Measurements from ENCODE around the gene SRGAP2B. TPM values are rescaled to one million over a fixed set of nuclear protein-coding genes. Genes with fewer than 3 reads are reported as not detected.
"Not testable (repeated sequence)": the region's sequence is repeated elsewhere in the genome, so short reads cannot be mapped to it uniquely, and the experiment has no call there.

Gene SRGAP2B
- total RNA-seq, 2 donors from 2014 or later = 46.6 to 64.4 TPM

DNA sequence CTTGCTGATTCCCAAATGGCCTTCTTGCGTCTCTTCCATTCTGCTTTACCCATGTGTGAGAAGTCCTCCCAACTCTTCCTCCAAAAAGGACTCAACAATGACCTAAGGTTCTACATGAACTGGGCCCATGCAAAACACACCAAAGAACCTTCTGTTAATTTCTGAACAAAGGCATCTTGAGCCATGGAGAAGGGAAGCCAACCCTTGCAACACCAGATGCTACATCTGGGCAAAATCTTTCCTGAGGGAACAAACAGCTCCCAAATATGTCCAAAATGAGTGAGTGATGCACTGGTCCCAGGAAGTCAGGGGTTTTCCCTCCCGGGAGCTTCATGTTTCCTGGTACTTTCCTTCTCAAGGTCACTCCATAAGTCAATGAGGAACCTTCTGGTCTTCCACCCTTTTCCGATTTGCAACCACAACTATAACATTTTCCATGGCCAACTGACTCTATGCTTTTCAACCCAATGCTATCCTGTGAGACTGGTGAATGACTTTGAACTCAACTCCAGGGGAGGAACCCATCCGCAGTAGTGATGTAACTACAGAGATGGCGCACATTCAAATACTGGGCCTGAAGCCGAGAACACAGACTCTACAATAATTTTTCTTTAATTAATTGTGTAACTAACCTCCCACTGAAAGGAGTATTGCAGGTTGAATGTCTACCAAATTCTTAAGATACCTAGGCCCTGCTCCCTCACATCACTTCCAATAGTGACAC is 112.2 kb downstream of the SRGAP2B start:
- H3K9me3 Mint-ChIP-seq; H3K27ac Mint-ChIP-seq; H3K27me3 Mint-ChIP-seq; ATAC-seq; H3K4me3 Mint-ChIP-seq; H3K4me1 Mint-ChIP-seq (ENCODE audit: low read depth in 2 of 2); DNase-seq (ENCODE audit: low spot score); H3K36me3 Mint-ChIP-seq: not testable (repeated sequence)

DNA sequence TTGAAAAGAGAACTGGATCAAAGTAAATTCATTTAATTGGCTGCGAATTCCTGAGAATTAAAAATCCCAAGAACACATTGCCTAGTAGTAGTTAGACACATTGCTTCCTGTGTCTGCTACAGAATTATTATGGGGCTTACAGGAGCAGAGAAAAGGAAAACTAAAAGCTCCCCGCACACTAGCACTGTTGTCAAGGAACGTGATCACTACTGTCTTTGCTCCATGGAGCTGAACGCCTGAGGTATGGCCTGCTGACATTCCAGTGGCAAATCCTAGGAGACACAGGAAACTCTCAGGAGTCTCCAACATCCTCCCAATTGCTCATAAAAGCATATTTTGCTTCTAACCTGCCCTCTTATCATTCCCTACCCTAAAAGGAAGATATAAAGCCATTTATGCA is 114.0 kb downstream of the SRGAP2B start:
- not testable (repeated sequence) for H3K9me3 Mint-ChIP-seq; H3K36me3 Mint-ChIP-seq; H3K27ac Mint-ChIP-seq; ATAC-seq; H3K27me3 Mint-ChIP-seq; H3K4me1 Mint-ChIP-seq (ENCODE audit: low read depth in 2 of 2); H3K4me3 Mint-ChIP-seq; DNase-seq (ENCODE audit: low spot score)

DNA sequence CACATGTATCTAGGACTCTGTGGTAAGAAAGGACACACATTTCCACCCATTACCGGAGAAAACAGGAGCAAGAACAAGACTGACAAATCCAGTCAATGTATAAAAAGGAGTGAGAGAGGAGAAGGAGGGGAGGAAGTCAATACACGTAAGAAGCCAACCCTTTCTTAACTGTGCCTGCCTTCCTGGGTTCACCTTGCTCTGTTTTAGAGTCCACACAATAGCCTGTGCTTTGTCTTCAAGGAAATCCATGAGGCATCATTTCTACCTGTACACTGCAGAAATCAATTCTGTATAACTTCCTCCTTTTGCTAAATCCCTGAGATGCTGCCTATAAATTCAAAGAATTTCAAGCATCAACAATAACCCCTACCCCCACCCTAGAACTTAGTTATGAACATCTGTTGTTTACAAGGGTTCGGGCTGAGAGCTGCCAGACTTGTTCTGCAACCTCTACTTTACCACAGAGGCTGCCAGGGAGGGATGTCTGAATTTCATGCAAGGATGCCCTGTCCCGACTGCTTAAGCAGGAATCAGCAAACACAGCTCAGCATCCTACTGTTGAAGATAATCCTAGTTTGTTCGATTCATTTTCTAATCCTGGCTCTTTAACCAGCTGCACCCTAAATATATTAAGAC is 115.0 kb downstream of the SRGAP2B start:
- H3K36me3 Mint-ChIP-seq; H3K27me3 Mint-ChIP-seq; ATAC-seq; H3K4me1 Mint-ChIP-seq (ENCODE audit: low read depth in 2 of 2); H3K27ac Mint-ChIP-seq; DNase-seq (ENCODE audit: low spot score); H3K4me3 Mint-ChIP-seq; H3K9me3 Mint-ChIP-seq: not testable (repeated sequence)

DNA sequence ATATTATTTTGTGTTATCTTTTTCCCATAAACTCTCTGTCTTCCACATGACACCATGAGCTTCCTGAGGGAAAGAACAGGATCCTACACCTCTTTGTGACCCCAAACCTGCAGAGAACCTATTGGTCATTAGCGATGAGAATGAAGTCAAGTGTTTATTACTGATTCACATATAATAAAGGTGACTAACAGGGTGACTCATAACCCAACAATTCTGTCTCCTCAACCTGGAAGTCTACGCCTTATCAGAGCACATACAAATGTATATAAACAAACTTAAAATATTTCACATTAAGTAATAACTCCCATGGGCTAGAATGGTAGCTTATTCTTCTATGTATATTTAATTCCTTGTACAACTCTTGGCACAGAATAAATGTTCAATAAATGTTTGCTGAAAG is 117.3 kb downstream of the SRGAP2B start:
- not testable (repeated sequence) for H3K27ac Mint-ChIP-seq; H3K36me3 Mint-ChIP-seq; ATAC-seq; H3K4me1 Mint-ChIP-seq (ENCODE audit: low read depth in 2 of 2); H3K4me3 Mint-ChIP-seq; H3K27me3 Mint-ChIP-seq; DNase-seq (ENCODE audit: low spot score); H3K9me3 Mint-ChIP-seq

DNA sequence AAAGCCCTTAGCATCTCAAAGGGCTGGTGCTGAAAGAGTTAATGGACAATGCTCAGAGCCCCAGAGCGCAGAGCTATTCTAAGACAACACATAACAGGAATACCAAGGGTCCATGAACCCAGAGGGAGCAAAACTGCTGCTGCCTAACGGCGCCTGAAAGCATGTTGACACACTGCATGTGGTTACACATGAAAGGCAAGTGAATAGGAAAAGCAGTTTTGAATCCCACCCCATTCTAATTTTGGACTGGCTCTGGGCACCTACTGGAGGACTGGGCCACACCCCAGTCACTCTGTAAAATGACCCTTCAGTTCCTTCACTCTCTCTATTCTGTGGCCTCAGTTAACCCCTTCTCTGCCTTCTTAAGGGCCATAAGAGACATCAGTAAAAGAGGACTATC is 123.2 kb downstream of the SRGAP2B start:
- not testable (repeated sequence) for DNase-seq (ENCODE audit: low spot score); H3K9me3 Mint-ChIP-seq; H3K27ac Mint-ChIP-seq; H3K27me3 Mint-ChIP-seq; H3K4me1 Mint-ChIP-seq (ENCODE audit: low read depth in 2 of 2); H3K4me3 Mint-ChIP-seq; H3K36me3 Mint-ChIP-seq; ATAC-seq

DNA sequence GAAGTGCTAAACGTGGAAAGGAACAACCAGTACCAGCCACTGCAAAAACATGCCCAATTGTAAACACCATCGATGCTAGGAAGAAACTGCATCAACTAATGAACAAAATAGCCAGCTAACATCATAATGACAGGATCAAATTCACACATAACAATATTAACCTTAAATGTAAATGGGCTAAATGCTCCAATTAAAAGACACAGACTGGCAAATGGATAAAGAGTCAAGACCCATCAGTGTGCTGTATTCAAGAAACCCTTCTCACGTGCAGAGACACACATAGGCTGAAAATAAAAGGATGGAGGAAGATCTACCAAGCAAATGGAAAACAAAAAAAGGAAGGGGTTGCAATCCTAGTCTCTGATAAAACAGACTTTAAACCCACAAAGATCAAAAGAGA is 128.6 kb downstream of the SRGAP2B start:
- H3K27ac Mint-ChIP-seq; ATAC-seq; H3K27me3 Mint-ChIP-seq; H3K9me3 Mint-ChIP-seq; H3K4me1 Mint-ChIP-seq (ENCODE audit: low read depth in 2 of 2); H3K36me3 Mint-ChIP-seq; DNase-seq (ENCODE audit: low spot score); H3K4me3 Mint-ChIP-seq: not testable (repeated sequence)

DNA sequence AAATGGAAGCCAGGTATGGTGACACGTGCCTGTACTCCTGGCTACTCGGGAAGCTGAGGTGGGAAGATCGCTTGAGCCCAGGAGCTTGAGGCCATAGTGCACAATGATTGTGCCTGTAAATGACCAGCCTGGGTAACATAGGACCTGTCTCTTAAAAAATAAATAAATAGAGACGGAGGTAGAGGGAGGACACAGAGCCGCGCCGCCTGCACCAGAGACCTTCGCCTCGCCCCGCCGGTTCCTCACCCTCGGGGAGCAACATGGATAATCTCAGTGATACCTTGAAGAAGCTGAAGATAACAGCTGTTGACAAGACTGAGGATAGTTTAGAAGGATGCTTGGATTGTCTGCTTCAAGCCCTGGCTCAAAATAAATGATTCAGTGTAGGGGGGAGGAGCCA is 130.4 kb downstream of the SRGAP2B start:
- H3K9me3 Mint-ChIP-seq; H3K4me1 Mint-ChIP-seq (ENCODE audit: low read depth in 2 of 2); DNase-seq (ENCODE audit: low spot score); H3K27ac Mint-ChIP-seq; H3K36me3 Mint-ChIP-seq; H3K27me3 Mint-ChIP-seq; H3K4me3 Mint-ChIP-seq; ATAC-seq: not testable (repeated sequence)

DNA sequence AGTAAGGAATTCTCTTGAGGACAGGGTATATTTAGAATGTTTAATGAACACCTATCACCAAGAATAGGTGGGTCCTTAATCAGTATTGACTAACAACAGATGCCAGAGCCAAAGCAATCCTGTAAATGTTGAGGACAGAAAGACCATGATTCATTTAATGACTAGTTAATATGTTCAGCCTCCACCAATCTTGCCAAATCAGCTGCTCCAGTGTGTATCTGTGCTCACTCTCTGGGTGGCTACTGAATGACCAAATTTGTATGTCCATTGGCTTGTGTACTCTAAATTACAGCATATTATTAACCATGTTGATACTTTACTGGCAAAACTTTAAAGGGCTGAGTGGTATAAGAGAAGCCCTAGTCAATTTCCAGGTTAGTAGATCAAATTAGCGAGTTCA is 130.9 kb downstream of the SRGAP2B start:
- H3K27ac Mint-ChIP-seq; H3K4me3 Mint-ChIP-seq; H3K36me3 Mint-ChIP-seq; ATAC-seq; H3K4me1 Mint-ChIP-seq (ENCODE audit: low read depth in 2 of 2); H3K9me3 Mint-ChIP-seq; H3K27me3 Mint-ChIP-seq; DNase-seq (ENCODE audit: low spot score): not testable (repeated sequence)

DNA sequence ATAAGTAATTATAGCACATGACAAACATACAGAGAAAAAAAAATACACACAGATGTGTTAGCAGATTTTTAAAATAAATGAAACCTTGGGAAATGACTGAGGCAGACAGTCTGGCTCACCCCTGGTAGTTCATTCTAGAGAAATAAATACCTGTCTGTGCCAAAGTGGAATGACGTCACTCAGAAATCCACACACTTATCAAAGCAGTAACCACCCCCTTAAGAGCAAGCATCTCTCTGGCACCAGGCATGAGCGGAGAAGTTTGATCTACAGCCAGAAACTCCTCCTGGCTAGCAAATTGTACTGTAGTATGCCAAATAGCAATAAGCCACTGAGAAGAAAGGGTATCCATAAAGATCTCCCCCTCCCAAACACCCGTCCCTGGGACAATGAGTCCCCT is 131.6 kb downstream of the SRGAP2B start:
- H3K9me3 Mint-ChIP-seq; H3K36me3 Mint-ChIP-seq; H3K4me1 Mint-ChIP-seq (ENCODE audit: low read depth in 2 of 2); H3K27me3 Mint-ChIP-seq; H3K4me3 Mint-ChIP-seq; DNase-seq (ENCODE audit: low spot score); ATAC-seq; H3K27ac Mint-ChIP-seq: not testable (repeated sequence)

DNA sequence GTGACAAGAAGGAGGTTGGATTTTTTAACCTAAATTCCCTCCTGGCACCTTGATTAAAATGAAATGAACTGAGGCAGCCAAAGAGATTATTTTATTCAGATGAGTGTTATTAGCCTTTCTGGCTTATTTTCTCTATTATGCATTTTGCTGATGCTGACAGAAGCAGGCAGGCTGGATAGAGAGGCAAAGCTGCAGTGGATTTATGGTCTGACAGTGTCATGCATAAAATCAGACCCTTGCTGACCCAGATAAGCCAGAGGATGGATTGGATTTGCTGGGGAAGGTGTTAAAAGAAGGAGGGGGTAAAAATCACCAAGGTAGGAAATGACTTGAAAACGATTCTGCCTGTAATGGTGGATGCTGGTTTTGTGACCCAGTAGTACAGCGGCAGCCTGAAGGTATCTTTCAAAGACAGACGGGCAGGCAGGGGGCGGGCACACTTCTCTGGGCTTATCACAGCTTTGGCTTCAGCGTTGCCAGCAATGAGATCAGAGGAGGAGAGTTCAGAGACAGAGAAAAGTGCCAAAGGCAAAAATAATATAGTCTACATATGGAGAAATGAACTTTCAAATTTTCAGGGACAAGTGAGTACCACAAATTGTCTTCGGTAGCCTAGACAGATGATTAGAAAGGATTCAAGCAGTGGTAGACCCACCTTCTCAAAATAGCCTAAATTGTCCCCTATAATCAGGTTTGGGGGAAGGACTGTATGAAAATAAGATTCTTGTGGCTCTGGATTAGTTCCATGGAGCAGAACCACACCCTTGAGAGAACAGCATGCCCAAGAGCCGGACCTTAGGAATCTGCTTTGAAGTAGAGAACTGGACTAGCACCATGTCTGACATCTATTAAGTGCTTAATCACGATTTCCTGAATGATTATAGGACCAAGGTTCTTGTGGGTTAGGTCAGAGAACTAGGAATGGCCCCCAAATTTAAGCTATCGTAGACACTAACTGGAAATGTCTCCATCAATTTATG is 133.2 kb downstream of the SRGAP2B start:
- H3K36me3 Mint-ChIP-seq; H3K4me3 Mint-ChIP-seq; H3K27me3 Mint-ChIP-seq; ATAC-seq; H3K4me1 Mint-ChIP-seq (ENCODE audit: low read depth in 2 of 2); DNase-seq (ENCODE audit: low spot score); H3K27ac Mint-ChIP-seq; H3K9me3 Mint-ChIP-seq: not testable (repeated sequence)

DNA sequence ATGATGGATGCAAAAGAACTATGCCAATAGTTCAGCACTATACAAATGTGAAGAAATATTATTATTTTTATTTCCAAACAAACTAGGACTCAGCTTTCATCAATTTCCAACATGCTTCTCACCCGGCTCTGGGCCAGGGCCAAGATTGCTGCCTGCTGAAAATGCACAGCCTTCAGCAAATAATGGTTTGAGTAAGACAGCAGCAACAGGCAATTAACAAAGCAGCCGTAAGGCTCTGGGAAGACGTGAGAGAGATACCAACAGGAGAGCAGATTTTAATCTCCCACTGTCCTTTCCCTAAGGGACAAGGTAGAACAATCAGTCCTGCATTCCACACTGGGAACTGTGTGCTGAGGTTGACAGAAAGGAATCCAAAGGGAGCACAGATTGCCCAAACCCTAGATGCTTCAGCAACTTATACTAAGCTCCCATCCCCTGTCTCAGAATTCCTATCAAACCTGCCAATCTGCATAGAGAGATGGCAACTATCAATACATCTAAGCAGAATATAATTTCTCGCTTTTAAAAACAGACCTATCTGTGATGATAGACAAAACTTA is 134.1 kb downstream of the SRGAP2B start:
- not testable (repeated sequence) for H3K36me3 Mint-ChIP-seq; H3K4me3 Mint-ChIP-seq; H3K27me3 Mint-ChIP-seq; H3K4me1 Mint-ChIP-seq (ENCODE audit: low read depth in 2 of 2); DNase-seq (ENCODE audit: low spot score); ATAC-seq; H3K9me3 Mint-ChIP-seq; H3K27ac Mint-ChIP-seq

DNA sequence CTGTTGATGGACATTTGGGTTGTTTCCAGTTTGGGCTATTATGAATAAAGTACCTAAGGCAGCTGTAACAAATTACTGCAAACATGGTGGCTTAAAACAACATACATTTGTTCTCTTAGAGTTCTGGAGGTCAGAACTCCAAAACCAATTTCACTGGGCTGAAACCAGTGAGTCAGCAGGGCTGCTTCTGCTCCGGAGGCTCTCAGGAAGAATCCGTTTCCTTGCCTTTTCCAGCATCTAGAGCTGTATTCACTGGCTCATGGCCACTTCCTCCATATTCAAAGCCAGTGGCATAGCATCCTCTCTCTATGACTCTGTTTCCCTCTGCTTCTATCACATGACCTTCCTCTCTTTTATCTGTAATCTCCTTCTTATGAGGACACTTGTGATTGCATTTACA is 146.7 kb downstream of the SRGAP2B start:
- not testable (repeated sequence) for H3K27me3 Mint-ChIP-seq; ATAC-seq; H3K4me1 Mint-ChIP-seq (ENCODE audit: low read depth in 2 of 2); H3K4me3 Mint-ChIP-seq; H3K27ac Mint-ChIP-seq; H3K9me3 Mint-ChIP-seq; H3K36me3 Mint-ChIP-seq; DNase-seq (ENCODE audit: low spot score)

DNA sequence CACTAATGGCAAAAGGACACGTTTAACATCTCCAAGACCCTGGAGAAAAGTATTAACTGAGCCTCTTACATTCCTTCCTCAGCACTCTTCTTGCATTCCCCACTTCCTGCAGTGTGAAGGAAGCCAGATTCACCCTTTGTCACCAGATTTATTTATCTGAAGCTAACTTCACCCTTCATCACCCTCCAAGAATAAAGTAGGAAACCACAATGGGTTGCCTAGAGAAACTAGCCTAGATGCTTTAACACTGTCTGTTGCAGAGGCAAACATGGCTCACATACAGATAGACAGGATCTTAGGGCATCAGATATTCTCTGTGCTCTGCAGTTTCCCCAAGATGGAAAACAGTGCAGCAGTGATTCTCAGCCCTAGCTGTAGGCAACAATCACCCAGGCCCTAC is 147.6 kb downstream of the SRGAP2B start:
- not testable (repeated sequence) for H3K27me3 Mint-ChIP-seq; H3K27ac Mint-ChIP-seq; H3K4me1 Mint-ChIP-seq (ENCODE audit: low read depth in 2 of 2); H3K4me3 Mint-ChIP-seq; H3K9me3 Mint-ChIP-seq; H3K36me3 Mint-ChIP-seq; ATAC-seq; DNase-seq (ENCODE audit: low spot score)
